Osteoblast (primary cell): ENCODE results near the gene PTBP2. TPM values are rescaled to one million over a fixed set of nuclear protein-coding genes. Genes with fewer than 3 reads are reported as not detected.

Experiments used
- DNase-seq: peaks from one replicate; pipeline ENCODE4 v3.0.0; 2011; ENCODE audit warnings: low spot score, mixed read lengths; ENCODE audit not compliant: insufficient read length; ENCODE audit errors: missing footprints
- H2AFZ ChIP-seq: 2 replicates; pipeline ENCODE4 v1.6.0; 2011; ENCODE audit warnings: mild to moderate bottlenecking, low read length
- H3K27ac ChIP-seq: 2 replicates; pipeline ENCODE4 v1.5.1; 2011; ENCODE audit warnings: mild to moderate bottlenecking, low read depth, low read length, moderate library complexity
- H3K27me3 ChIP-seq: 2 replicates; pipeline ENCODE4 v1.6.0; 2012; ENCODE audit warnings: mild to moderate bottlenecking, control low read depth, inconsistent platforms, low read length, moderate library complexity; ENCODE audit not compliant: insufficient read depth
- H3K36me3 ChIP-seq: 2 replicates; pipeline ENCODE4 v1.5.1; 2011; ENCODE audit warnings: mild to moderate bottlenecking, low read length, control low read depth, moderate library complexity; ENCODE audit not compliant: insufficient read depth
- H3K4me1 ChIP-seq: 2 replicates; pipeline ENCODE4 v1.5.1; 2011; ENCODE audit warnings: mild to moderate bottlenecking, low read length, control low read depth, moderate library complexity; ENCODE audit not compliant: insufficient read depth
- H3K4me2 ChIP-seq: 2 replicates; pipeline ENCODE4 v1.6.0; 2011; ENCODE audit warnings: mild to moderate bottlenecking, low read length; ENCODE audit not compliant: insufficient read depth
- H3K4me3 ChIP-seq: fragments of 200-600 bp; sonication (generic); 3 replicates; pipeline ENCODE4 v1.5.1; 2012; ENCODE audit warnings: mild to moderate bottlenecking, low read length, inconsistent platforms; ENCODE audit not compliant: insufficient read depth
- H3K79me2 ChIP-seq: 2 replicates; pipeline ENCODE4 v1.6.0; 2012; ENCODE audit warnings: mild to moderate bottlenecking, low read length, control low read depth, inconsistent platforms; ENCODE audit not compliant: insufficient read depth
- H3K9me3 ChIP-seq: 2 replicates; pipeline ENCODE4 v1.5.1; 2011; ENCODE audit warnings: low read depth, low read length, control low read depth
- H4K20me1 ChIP-seq: 2 replicates; pipeline ENCODE4 v1.6.0; 2012; ENCODE audit warnings: mild to moderate bottlenecking, low read length, control low read depth; ENCODE audit not compliant: insufficient read depth
- CTCF ChIP-seq: IDR thresholded peaks from 2 replicates; pipeline ENCODE4 v1.5.1; 2011; ENCODE audit warnings: mild to moderate bottlenecking, low read depth, low read length, moderate library complexity; ENCODE audit errors: extremely low read depth
- total RNA-seq: library from RNA; depleted of rRNA; stranded (reverse); fragments of >200 nt; gene quantifications from 2 replicates; pipeline ENCODE4 v1.2.3, GENCODE V29; 2012

Gene PTBP2
- total RNA-seq, 1 donor, result 17.0 TPM

- Histone ChIP-seq H3K4me3 (no peak overlapping the region), H3K27ac (no peak overlapping the region), H2AFZ (no peak overlapping the region), H3K4me2 (no peak overlapping the region), H3K36me3 (peaks cover 35% of the 10 kb centered on the region), H4K20me1 (peaks cover 32% of the 10 kb centered on the region), H3K4me1 (peaks cover 13% of the 10 kb centered on the region), H3K79me2 (peaks cover 96% of the 10 kb centered on the region), H3K9me3 (no peaks in the 10 kb centered on the region), H3K27me3 (no peaks in the 10 kb centered on the region)
- no peak for DNase-seq
- no peak for TF ChIP-seq CTCF
Measured at GRCh38 chr1:96727860-96728259, 6.3 kb downstream of the PTBP2 start.

- Histone ChIP-seq H3K4me2 (no peak overlapping the region), H3K27me3 (no peaks in the 10 kb centered on the region), H2AFZ (no peak overlapping the region), H3K4me1 (peaks cover 6% of the 10 kb centered on the region), H3K4me3 (no peak overlapping the region), H3K36me3 (peaks cover 32% of the 10 kb centered on the region), H3K79me2 (peaks cover 96% of the 10 kb centered on the region), H4K20me1 (peaks cover 26% of the 10 kb centered on the region), H3K27ac (no peak overlapping the region), H3K9me3 (no peaks in the 10 kb centered on the region)
- TF ChIP-seq CTCF, result no peak
- peak; percentile 52 for DNase-seq
Measured at GRCh38 chr1:96730574-96731298, 9.2 kb downstream of the PTBP2 start.

GRCh38 chr1:96741335-96741734, 19.8 kb downstream of the PTBP2 start:
- DNase-seq, result no peak
- Histone ChIP-seq H4K20me1 (peaks cover 17% of the 10 kb centered on the region), H3K27ac (no peak overlapping the region), H3K4me2 (no peak overlapping the region), H3K36me3 (peaks cover 7% of the 10 kb centered on the region), H2AFZ (no peak overlapping the region), H3K9me3 (no peaks in the 10 kb centered on the region), H3K4me3 (no peak overlapping the region), H3K79me2 (peaks cover 98% of the 10 kb centered on the region), H3K27me3 (no peaks in the 10 kb centered on the region), H3K4me1 (no peaks in the 10 kb centered on the region)
- no peak for TF ChIP-seq CTCF

- Histone ChIP-seq H3K79me2 (peaks cover 93% of the 10 kb centered on the region), H3K36me3 (peaks cover under 1% of the 10 kb centered on the region), H3K4me1 (no peaks in the 10 kb centered on the region), H2AFZ (no peak overlapping the region), H4K20me1 (peaks cover 14% of the 10 kb centered on the region), H3K4me3 (no peak overlapping the region), H3K9me3 (no peaks in the 10 kb centered on the region), H3K27me3 (no peaks in the 10 kb centered on the region), H3K27ac (no peak overlapping the region), H3K4me2 (no peak overlapping the region)
- DNase-seq, result no peak
- TF ChIP-seq CTCF, result no peak
Measured at GRCh38 chr1:96746440-96747420, 25.1 kb downstream of the PTBP2 start.
